Endothelial cell of umbilical vein (primary cell): Measurements from ENCODE around the gene IL25. TPM values are rescaled to one million over a fixed set of nuclear protein-coding genes. Genes with fewer than 3 reads are reported as not detected.

Experiments used
- BruUV-seq: library from RNA; stranded (reverse); fragments of 400-500 nt; replicated peaks from 2 replicates; lab custom pipeline; 2021; lab: Mats Ljungman, UMichigan
- CTCF ChIA-PET: fragments of 300-600, 350-600 bp; sonication (Branson Sonifier 250); formaldehyde crosslinking; loops from one replicate; lab custom pipeline; 2021; ENCODE audit warnings: antibody characterized with exemption, inconsistent platforms; lab: Charles Lee
- POLR2A ChIA-PET: fragments of 300-600, 350-600 bp; sonication (Branson Sonifier 250); formaldehyde crosslinking; loops from one replicate; lab custom pipeline; 2021; ENCODE audit warnings: antibody characterized with exemption, inconsistent platforms; lab: Charles Lee
- DNase-seq: peaks from one replicate; pipeline ENCODE4 v3.0.0-alpha.2; 2011; ENCODE audit warnings: low read depth, low spot score
- FAIRE-seq: peaks from 2 replicates; lab custom pipeline; 2011; peaks lifted over from hg19 to GRCh38; lab: Jason Lieb, UNC
- H2AFZ ChIP-seq: 2 replicates; pipeline ENCODE4 v1.6.0; 2012; ENCODE audit warnings: low read depth, low read length, control low read depth, inconsistent platforms
- H3K27ac ChIP-seq: 2 replicates; pipeline ENCODE4 v1.5.1; 2011; ENCODE audit warnings: low read depth, mild to moderate bottlenecking, control low read depth, low read length, moderate library complexity; ENCODE audit not compliant: insufficient read depth
- H3K27me3 ChIP-seq, 2 experiments: 2 replicates each; pipeline versions ENCODE4 v1.6.0 to v1.6.1; 2011; ENCODE audit warnings: low read length in 2 of 2, mixed read lengths in 1 of 2; ENCODE audit not compliant: control insufficient read depth in 2 of 2, insufficient read depth in 2 of 2
- H3K36me3 ChIP-seq, 2 experiments: 2 replicates in 1 of 2; 3 replicates in 1 of 2; pipeline ENCODE4 v1.5.1; 2011; ENCODE audit warnings: low read length in 2 of 2, mild to moderate bottlenecking in 1 of 2, moderate library complexity in 1 of 2; ENCODE audit not compliant: control insufficient read depth in 2 of 2, insufficient read depth in 2 of 2; ENCODE audit errors: extremely low read depth in 1 of 2
- H3K4me1 ChIP-seq: 3 replicates; pipeline ENCODE4 v1.5.1; 2011; ENCODE audit warnings: mild to moderate bottlenecking, low read length; ENCODE audit not compliant: control insufficient read depth, insufficient read depth; ENCODE audit errors: extremely low read depth
- H3K4me2 ChIP-seq: 2 replicates; pipeline ENCODE4 v1.6.1; 2011; ENCODE audit warnings: low read length, control low read depth, mixed read lengths; ENCODE audit not compliant: insufficient read depth
- H3K4me3 ChIP-seq, 3 experiments: fragments of 200-600 bp in 1 of 3; sonication (generic), shearing (Covaris generic) in 1 of 3; replicated peaks in 1 of 3; 2 replicates each; pipeline ENCODE4 v1.5.1; 2011 to 2016; ENCODE audit warnings: control low read depth in 3 of 3, low read length in 3 of 3, mild to moderate bottlenecking in 2 of 3, inconsistent platforms in 1 of 3, low read depth in 1 of 3, moderate library complexity in 1 of 3; ENCODE audit not compliant: insufficient read depth in 1 of 3
- H3K79me2 ChIP-seq: 2 replicates; pipeline ENCODE4 v1.6.0; 2012; ENCODE audit warnings: low read length, inconsistent platforms; ENCODE audit not compliant: control insufficient read depth, insufficient read depth
- H3K9ac ChIP-seq: replicated peaks from 2 replicates; pipeline ENCODE3; 2011; ENCODE audit warnings: low read length, control low read depth; ENCODE audit not compliant: insufficient read depth; ENCODE audit errors: extremely low read depth
- H3K9me1 ChIP-seq: replicated peaks from 3 replicates; pipeline ENCODE4 v1.6.0; 2011; ENCODE audit warnings: mild to moderate bottlenecking, low read length; ENCODE audit not compliant: control insufficient read depth, insufficient read depth; ENCODE audit errors: extremely low read depth
- H3K9me3 ChIP-seq: replicated peaks from 2 replicates; pipeline ENCODE4 v1.5.1; 2012; ENCODE audit warnings: low read length, inconsistent platforms; ENCODE audit not compliant: control insufficient read depth, insufficient read depth
- H4K20me1 ChIP-seq: replicated peaks from 2 replicates; pipeline ENCODE3; 2011; ENCODE audit warnings: mild to moderate bottlenecking, low read length; ENCODE audit not compliant: control insufficient read depth, insufficient read depth; ENCODE audit errors: extremely low read depth
- CTCF ChIP-seq, 2 donors: IDR thresholded peaks; 1 replicate in 1 of 2; 2 replicates in 1 of 2; pipeline ENCODE4 v1.5.1; 2011; ENCODE audit warnings: low read length in 2 of 2, mild to moderate bottlenecking in 2 of 2, moderate library complexity in 2 of 2, control low read depth in 1 of 2, inconsistent platforms in 1 of 2, low read depth in 1 of 2; ENCODE audit not compliant: insufficient read depth in 1 of 2; ENCODE audit errors: extremely low read depth in 1 of 2
- EZH2 ChIP-seq: IDR thresholded peaks from 2 replicates; pipeline ENCODE4 v1.6.1; 2012; ENCODE audit warnings: borderline replicate concordance, low read depth, mild to moderate bottlenecking, moderate library complexity, low read length, inconsistent platforms; ENCODE audit not compliant: severe bottlenecking
- FOS ChIP-seq: IDR thresholded peaks from 2 replicates; pipeline ENCODE4 v1.6.1; 2011; ENCODE audit warnings: mild to moderate bottlenecking, low read length, moderate library complexity, borderline replicate concordance; ENCODE audit not compliant: insufficient read depth
- GATA2 ChIP-seq: IDR thresholded peaks from 2 replicates; pipeline ENCODE4 v1.7.0; 2011; ENCODE audit warnings: low read depth, mild to moderate bottlenecking, moderate library complexity, mixed read lengths, low read length; ENCODE audit not compliant: insufficient read length, insufficient read depth
- JUN ChIP-seq: IDR thresholded peaks from 2 replicates; pipeline ENCODE4 v1.6.1; 2011; ENCODE audit warnings: borderline replicate concordance, low read depth; ENCODE audit not compliant: insufficient read length, insufficient read depth
- MYC ChIP-seq: IDR thresholded peaks from one replicate; pipeline ENCODE4 v1.6.1; 2011; ENCODE audit warnings: mild to moderate bottlenecking, low read depth, low read length
- POLR2A ChIP-seq: IDR thresholded peaks from 2 replicates; pipeline ENCODE4 v1.6.1; 2012; ENCODE audit warnings: low read depth, mild to moderate bottlenecking, control low read depth, low read length
- POLR2AphosphoS5 ChIP-seq: IDR thresholded peaks from 2 replicates; pipeline ENCODE4 v1.6.1; 2012; ENCODE audit warnings: low read depth, mild to moderate bottlenecking, control low read depth, low read length, moderate library complexity; ENCODE audit not compliant: insufficient read depth
- dilution Hi-C: fragments of 300-500 bp; cut with MboI; formaldehyde crosslinking; loops from one replicate; pipeline ENCODE4 v1.15.0; 2019; ENCODE audit warnings: low sequenced_read_pairs; ENCODE audit not compliant: extremely low pct_ligation_motif_present
- intact Hi-C: fragments of 100-400 bp; cut with micrococcal nuclease; formaldehyde crosslinking; loops from one replicate; pipeline ENCODE4 v1.10.0; 2022
- polyA plus RNA-seq, 4 experiments: library from polyadenylated mRNA; depleted of rRNA in 3 of 4; stranded (reverse) in 3 of 4; unstranded in 1 of 4; fragments of >200 nt; gene quantifications; 2 replicates each; pipeline versions ENCODE4 v1.2.1 to v1.2.3, GENCODE V29; 2011 to 2012; ENCODE audit warnings: missing spikeins in 1 of 4
- total RNA-seq: library from RNA; stranded (reverse); gene quantifications from 2 replicates; pipeline ENCODE4 v1.2.3, GENCODE V29; 2021
- TF ChIP-seq, protein P1 (sequence below): IDR thresholded peaks from 2 replicates; pipeline ENCODE4 v1.6.1; 2011; ENCODE audit not compliant: insufficient read depth, insufficient read length

Gene IL25
- total and polyA plus RNA-seq, 2 donors (not counting 3 experiments of a cell fraction or from before 2014, with no cell fraction given), result not detected

DNA sequence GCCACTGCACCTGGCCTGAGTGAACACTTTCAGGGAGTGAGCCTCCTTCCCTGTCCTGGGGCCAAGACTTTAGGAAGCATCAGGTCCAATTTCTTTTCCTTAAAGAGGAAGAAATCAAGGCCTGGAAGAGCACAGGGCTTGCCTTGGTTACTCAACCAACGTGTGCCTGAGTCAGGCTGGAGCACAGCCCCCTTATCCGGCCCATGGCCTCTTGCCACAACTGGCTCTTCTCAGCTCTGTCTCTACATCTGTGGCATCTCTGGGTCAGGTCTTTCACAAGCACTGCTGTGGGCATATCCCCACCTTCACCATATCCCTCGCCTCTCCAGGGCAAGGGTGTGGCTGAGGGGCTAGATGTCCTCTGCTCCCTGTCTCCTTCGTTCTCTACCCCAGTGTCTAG is 28.7 kb downstream of the IL25 start:
- H3K4me2 ChIP-seq, result no peak overlapping the region
- H3K9me1 ChIP-seq, result no peaks in the 10 kb centered on the region
- CTCF ChIA-PET, result no interaction called here
- BruUV-seq, result no TSS peak
- H4K20me1 ChIP-seq, result no peaks in the 10 kb centered on the region
- no peaks in the 10 kb centered on the region for H3K9me3 ChIP-seq
- intact Hi-C loops, result no loop called here
- no peak for FAIRE-seq
- dilution Hi-C loops, result no loop called here
- DNase-seq, result no peak
- no peaks in the 10 kb centered on the region for H3K36me3 ChIP-seq
- no peaks in the 10 kb centered on the region for H3K79me2 ChIP-seq
- no peak overlapping the region for H3K4me3 ChIP-seq
- no peak overlapping the region for H3K27ac ChIP-seq
- no peak overlapping the region for H3K9ac ChIP-seq
- TF ChIP-seq POLR2A (no peak), CTCF (IDR thresholded peaks at IDR 0.05; ENCODE audit: extremely low read depth in 1 of 2, insufficient read depth in 1 of 2, low read depth in 1 of 2, low read length in 2 of 2) (no peak), GATA2 (no peak), MYC (no peak), JUN (no peak), POLR2AphosphoS5 (no peak), EZH2 (no peak), FOS (no peak)
- TF ChIP-seq, protein P1, sequence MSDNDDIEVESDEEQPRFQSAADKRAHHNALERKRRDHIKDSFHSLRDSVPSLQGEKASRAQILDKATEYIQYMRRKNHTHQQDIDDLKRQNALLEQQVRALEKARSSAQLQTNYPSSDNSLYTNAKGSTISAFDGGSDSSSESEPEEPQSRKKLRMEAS, result no peak
- no peak overlapping the region for H2AFZ ChIP-seq
- H3K4me1 ChIP-seq, result no peaks in the 10 kb centered on the region
- no peaks in the 10 kb centered on the region for H3K27me3 ChIP-seq
- POLR2A ChIA-PET, result no interaction called here
